Esophagus squamous epithelium (tissue), 4 donors: ENCODE measurements around the gene KLHDC9.

ENCODE experiments used
- POLR2A ChIP-seq, 4 donors: fragments of 450-650 bp; IDR thresholded peaks; one replicate each; pipeline ENCODE4 v1.6.1; 2017; ENCODE audit warnings: antibody characterized with exemption in 4 of 4, mild to moderate bottlenecking in 4 of 4, moderate library complexity in 3 of 4
- TF ChIP-seq, protein P1 (sequence below), 6 experiments: fragments of 450-650 bp in 4 of 6; fragments of 200-600 bp in 2 of 6; sonication (generic) in 2 of 6; IDR thresholded peaks; one replicate each; pipeline ENCODE4 v1.5.1; 2016 to 2019; ENCODE audit warnings: antibody characterized with exemption in 6 of 6, mild to moderate bottlenecking in 4 of 6, moderate library complexity in 4 of 6

DNA sequence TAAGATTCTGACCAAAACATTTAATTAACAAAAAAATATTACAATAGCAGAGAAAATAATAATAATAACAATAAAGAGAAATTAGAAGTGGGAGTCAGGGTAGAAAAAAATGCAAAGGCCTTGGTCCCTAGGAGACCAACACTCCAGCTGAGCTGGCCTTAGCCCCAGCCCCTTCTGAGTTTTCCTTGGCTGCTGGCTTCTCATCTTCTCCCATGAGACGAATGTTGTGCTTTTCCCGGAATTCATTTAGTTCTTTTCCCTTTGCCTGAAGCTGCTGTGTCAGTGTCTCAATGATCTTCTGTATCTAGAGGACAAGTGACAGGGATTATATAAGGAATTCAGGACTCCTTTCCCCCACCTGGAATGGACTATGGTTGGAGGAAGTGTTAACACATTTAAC, 2.4 kb downstream of the KLHDC9 start:
- TF ChIP-seq, protein P1, sequence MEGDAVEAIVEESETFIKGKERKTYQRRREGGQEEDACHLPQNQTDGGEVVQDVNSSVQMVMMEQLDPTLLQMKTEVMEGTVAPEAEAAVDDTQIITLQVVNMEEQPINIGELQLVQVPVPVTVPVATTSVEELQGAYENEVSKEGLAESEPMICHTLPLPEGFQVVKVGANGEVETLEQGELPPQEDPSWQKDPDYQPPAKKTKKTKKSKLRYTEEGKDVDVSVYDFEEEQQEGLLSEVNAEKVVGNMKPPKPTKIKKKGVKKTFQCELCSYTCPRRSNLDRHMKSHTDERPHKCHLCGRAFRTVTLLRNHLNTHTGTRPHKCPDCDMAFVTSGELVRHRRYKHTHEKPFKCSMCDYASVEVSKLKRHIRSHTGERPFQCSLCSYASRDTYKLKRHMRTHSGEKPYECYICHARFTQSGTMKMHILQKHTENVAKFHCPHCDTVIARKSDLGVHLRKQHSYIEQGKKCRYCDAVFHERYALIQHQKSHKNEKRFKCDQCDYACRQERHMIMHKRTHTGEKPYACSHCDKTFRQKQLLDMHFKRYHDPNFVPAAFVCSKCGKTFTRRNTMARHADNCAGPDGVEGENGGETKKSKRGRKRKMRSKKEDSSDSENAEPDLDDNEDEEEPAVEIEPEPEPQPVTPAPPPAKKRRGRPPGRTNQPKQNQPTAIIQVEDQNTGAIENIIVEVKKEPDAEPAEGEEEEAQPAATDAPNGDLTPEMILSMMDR (IDR thresholded peaks at IDR 0.05) = no peak
- TF ChIP-seq POLR2A (IDR thresholded peaks at IDR 0.05) = no peak
